Calu3 (cell line): ENCODE results near the gene FAM89B. TPM values are rescaled to one million over a fixed set of nuclear protein-coding genes. Genes with fewer than 3 reads are reported as not detected.

Experiments used
- BruUV-seq: library from RNA; stranded (reverse); fragments of 400-500 nt; replicated peaks from 2 replicates; lab custom pipeline; 2021; lab: Mats Ljungman, UMichigan
- CTCF ChIA-PET: fragments of 300-600 bp; sonication (Branson Sonifier 250); formaldehyde crosslinking; loops from one replicate; lab custom pipeline; 2022; ENCODE audit warnings: antibody characterized with exemption; lab: Charles Lee
- DNase-seq: peaks from one replicate; pipeline ENCODE4 v3.0.0; 2022
- H3K27ac Mint-ChIP-seq: one replicate; pipeline ENCODE4 v1.8.0; 2022; ENCODE audit warnings: mixed read lengths; ENCODE audit not compliant: unreplicated experiment
- H3K27me3 Mint-ChIP-seq: one replicate; pipeline ENCODE4 v1.8.0; 2022; ENCODE audit warnings: mixed read lengths; ENCODE audit not compliant: unreplicated experiment
- H3K36me3 Mint-ChIP-seq: one replicate; pipeline ENCODE4 v1.8.0; 2022; ENCODE audit warnings: mild to moderate bottlenecking, moderate library complexity, mixed read lengths; ENCODE audit not compliant: insufficient read depth, unreplicated experiment
- H3K4me1 Mint-ChIP-seq: one replicate; pipeline ENCODE4 v1.8.0; 2022; ENCODE audit warnings: mild to moderate bottlenecking, low read depth, mixed read lengths; ENCODE audit not compliant: unreplicated experiment
- H3K4me3 Mint-ChIP-seq: one replicate; pipeline ENCODE4 v1.8.0; 2022; ENCODE audit warnings: mild to moderate bottlenecking, low read depth, moderate library complexity, mixed read lengths; ENCODE audit not compliant: unreplicated experiment
- H3K9me3 Mint-ChIP-seq: one replicate; pipeline ENCODE4 v1.8.0; 2022; ENCODE audit warnings: low read depth, mixed read lengths; ENCODE audit not compliant: unreplicated experiment
- CTCF ChIP-seq: fragments of 200-600 bp; IDR thresholded peaks from one replicate; pipeline ENCODE4 v1.8.0; 2022; ENCODE audit warnings: antibody characterized with exemption; ENCODE audit not compliant: unreplicated experiment
- intact Hi-C: fragments of 100-400 bp; cut with micrococcal nuclease; formaldehyde crosslinking; loops from one replicate; pipeline ENCODE4 v1.10.0; 2022; ENCODE audit not compliant: unreplicated experiment
- total RNA-seq: library from RNA; stranded (reverse); gene quantifications from 2 replicates; pipeline ENCODE4 v1.2.3, GENCODE V29; 2022

Gene FAM89B
- total RNA-seq, 1 experiment from 2014 or later = 29.8 TPM

- Mint-ChIP-seq H3K4me3 (peak overlapping the region; percentile 3), H3K36me3 (peaks cover 79% of the 10 kb centered on the region), H3K27ac (no peak overlapping the region), H3K4me1 (peaks cover 37% of the 10 kb centered on the region), H3K9me3 (no peaks in the 10 kb centered on the region), H3K27me3 (no peaks in the 10 kb centered on the region)
- BruUV-seq = no TSS peak
- TF ChIP-seq CTCF = no peak
- CTCF ChIA-PET = interaction anchor here (1.2 to 1.5 kb wide), 2 partner anchors 8 to 17 kb away, joined by 3 read pairs; no protein-coding TSS in a partner anchor
- intact Hi-C loops = no loop called here
- DNase-seq = no peak
Measured at GRCh38 chr11:65610404-65610803, 38.1 kb downstream of the FAM89B start.

GRCh38 chr11:65611028-65611757 lies 38.9 kb downstream of the FAM89B start:
- CTCF ChIA-PET = no interaction called here
- no peak for DNase-seq
- H3K27ac Mint-ChIP-seq = no peak overlapping the region
- H3K27me3 Mint-ChIP-seq = no peaks in the 10 kb centered on the region
- TF ChIP-seq CTCF = no peak
- no peak overlapping the region for H3K4me3 Mint-ChIP-seq
- H3K36me3 Mint-ChIP-seq = peaks cover 80% of the 10 kb centered on the region
- intact Hi-C loops = no loop called here
- no TSS peak for BruUV-seq
- H3K9me3 Mint-ChIP-seq = no peaks in the 10 kb centered on the region
- H3K4me1 Mint-ChIP-seq = peaks cover 37% of the 10 kb centered on the region

GRCh38 chr11:65611758-65612603 lies 39.6 kb downstream of the FAM89B start:
- CTCF ChIA-PET = interaction anchor here (0.6 kb wide), 1 partner anchor 9 kb away, joined by 3 read pairs; no protein-coding TSS in a partner anchor
- no TSS peak for BruUV-seq
- Mint-ChIP-seq H3K4me3 (peak overlapping the region; percentile 93), H3K36me3 (peaks cover 82% of the 10 kb centered on the region), H3K4me1 (peaks cover 45% of the 10 kb centered on the region), H3K27me3 (no peaks in the 10 kb centered on the region), H3K27ac (peak overlapping the region; percentile 19), H3K9me3 (no peaks in the 10 kb centered on the region)
- intact Hi-C loops = no loop called here
- no peak for DNase-seq
- TF ChIP-seq CTCF = no peak

GRCh38 chr11:65612691-65613090 lies 40.4 kb downstream of the FAM89B start:
- intact Hi-C loops = no loop called here
- TF ChIP-seq CTCF = no peak
- CTCF ChIA-PET = interaction anchor here (0.6 kb wide), 1 partner anchor 10 kb away, joined by 3 read pairs; no protein-coding TSS in a partner anchor

More at GRCh38 chr11:65612691-65613090, 40.4 kb downstream of the FAM89B start:
- H3K27ac Mint-ChIP-seq = peak overlapping the region; percentile 95
- H3K4me3 Mint-ChIP-seq = peak overlapping the region; percentile 93
- BruUV-seq = no TSS peak
- no peaks in the 10 kb centered on the region for H3K9me3 Mint-ChIP-seq
- DNase-seq = no peak
- H3K36me3 Mint-ChIP-seq = peaks cover 83% of the 10 kb centered on the region
- no peaks in the 10 kb centered on the region for H3K27me3 Mint-ChIP-seq
- peaks cover 46% of the 10 kb centered on the region for H3K4me1 Mint-ChIP-seq
